Activated naive CD8-positive, alpha-beta T cell (primary cell): ENCODE measurements around the gene DET1.
"Not testable (repeated sequence)": the region's sequence is repeated elsewhere in the genome, so short reads cannot be mapped to it uniquely, and the experiment has no call there.

ENCODE experiments used
- H3K27ac Mint-ChIP-seq: one replicate; pipeline ENCODE4 v1.8.0; 2021; ENCODE audit warnings: mixed read lengths
- H3K27me3 Mint-ChIP-seq: one replicate; pipeline ENCODE4 v1.8.0; 2021; ENCODE audit warnings: mixed read lengths
- H3K36me3 Mint-ChIP-seq: one replicate; pipeline ENCODE4 v1.8.0; 2021; ENCODE audit warnings: mixed read lengths
- H3K4me1 Mint-ChIP-seq: one replicate; pipeline ENCODE4 v1.8.0; 2021; ENCODE audit warnings: low read depth, mixed read lengths
- H3K4me3 Mint-ChIP-seq: one replicate; pipeline ENCODE4 v1.8.0; 2021; ENCODE audit warnings: mild to moderate bottlenecking, mixed read lengths
- H3K9me3 Mint-ChIP-seq: one replicate; pipeline ENCODE4 v1.8.0; 2021; ENCODE audit warnings: low read depth, mixed read lengths

DET1 gene

GRCh38 chr15:88526247-88526879 lies 20.1 kb downstream of the DET1 start:
- Mint-ChIP-seq H3K27me3 (no peaks in the 10 kb centered on the region), H3K4me3 (no peak overlapping the region), H3K36me3 (peaks cover 38% of the 10 kb centered on the region), H3K9me3 (no peaks in the 10 kb centered on the region), H3K27ac (no peak overlapping the region), H3K4me1 (peaks cover 3% of the 10 kb centered on the region)

- Mint-ChIP-seq H3K36me3 (peaks cover 32% of the 10 kb centered on the region), H3K9me3 (no peaks in the 10 kb centered on the region), H3K27me3 (no peaks in the 10 kb centered on the region), H3K4me3 (no peak overlapping the region), H3K4me1 (peaks cover 3% of the 10 kb centered on the region), H3K27ac (no peak overlapping the region)
Observed at GRCh38 chr15:88525418-88525817, 21.1 kb downstream of the DET1 start.

- not testable (repeated sequence) for H3K9me3 Mint-ChIP-seq, H3K27me3 Mint-ChIP-seq, H3K27ac Mint-ChIP-seq, H3K4me1 Mint-ChIP-seq, H3K4me3 Mint-ChIP-seq
- H3K36me3 Mint-ChIP-seq, result peaks cover 20% of the 10 kb centered on the region
Observed at GRCh38 chr15:88524094-88524493, 22.4 kb downstream of the DET1 start.

GRCh38 chr15:88518903-88519302 lies 27.6 kb downstream of the DET1 start:
- Mint-ChIP-seq H3K4me3 (no peak overlapping the region), H3K9me3 (no peaks in the 10 kb centered on the region), H3K27ac (no peak overlapping the region), H3K4me1 (no peaks in the 10 kb centered on the region), H3K27me3 (no peaks in the 10 kb centered on the region), H3K36me3 (peaks cover 5% of the 10 kb centered on the region)

GRCh38 chr15:88513195-88513594 lies 33.3 kb downstream of the DET1 start:
- H3K36me3 Mint-ChIP-seq, result peaks cover 22% of the 10 kb centered on the region
- no peaks in the 10 kb centered on the region for H3K27me3 Mint-ChIP-seq
- no peaks in the 10 kb centered on the region for H3K9me3 Mint-ChIP-seq
- no peak overlapping the region for H3K27ac Mint-ChIP-seq
- no peak overlapping the region for H3K4me3 Mint-ChIP-seq
- no peaks in the 10 kb centered on the region for H3K4me1 Mint-ChIP-seq

- Mint-ChIP-seq H3K4me1 (no peaks in the 10 kb centered on the region), H3K9me3 (no peaks in the 10 kb centered on the region), H3K4me3 (no peak overlapping the region), H3K27me3 (no peaks in the 10 kb centered on the region), H3K36me3 (peaks cover 22% of the 10 kb centered on the region), H3K27ac (no peak overlapping the region)
Observed at GRCh38 chr15:88512601-88513000, 33.9 kb downstream of the DET1 start.

GRCh38 chr15:88512078-88512477 lies 34.4 kb downstream of the DET1 start:
- no peak overlapping the region for H3K4me3 Mint-ChIP-seq
- no peak overlapping the region for H3K27ac Mint-ChIP-seq
- H3K9me3 Mint-ChIP-seq, result no peaks in the 10 kb centered on the region
- H3K27me3 Mint-ChIP-seq, result no peaks in the 10 kb centered on the region
- H3K36me3 Mint-ChIP-seq, result peaks cover 25% of the 10 kb centered on the region
- H3K4me1 Mint-ChIP-seq, result no peaks in the 10 kb centered on the region

GRCh38 chr15:88511161-88511560 lies 35.3 kb downstream of the DET1 start:
- Mint-ChIP-seq H3K36me3 (peaks cover 25% of the 10 kb centered on the region), H3K4me3 (no peak overlapping the region), H3K27ac (no peak overlapping the region), H3K27me3 (no peaks in the 10 kb centered on the region), H3K9me3 (no peaks in the 10 kb centered on the region), H3K4me1 (no peaks in the 10 kb centered on the region)

GRCh38 chr15:88509964-88510363 lies 36.5 kb downstream of the DET1 start:
- H3K4me3 Mint-ChIP-seq, result no peak overlapping the region
- H3K4me1 Mint-ChIP-seq, result no peaks in the 10 kb centered on the region
- H3K36me3 Mint-ChIP-seq, result peaks cover 28% of the 10 kb centered on the region
- H3K27me3 Mint-ChIP-seq, result no peaks in the 10 kb centered on the region
- no peaks in the 10 kb centered on the region for H3K9me3 Mint-ChIP-seq
- no peak overlapping the region for H3K27ac Mint-ChIP-seq

- H3K4me1 Mint-ChIP-seq, result no peaks in the 10 kb centered on the region
- H3K36me3 Mint-ChIP-seq, result peaks cover 28% of the 10 kb centered on the region
- H3K4me3 Mint-ChIP-seq, result no peak overlapping the region
- no peak overlapping the region for H3K27ac Mint-ChIP-seq
- no peaks in the 10 kb centered on the region for H3K9me3 Mint-ChIP-seq
- no peaks in the 10 kb centered on the region for H3K27me3 Mint-ChIP-seq
Observed at GRCh38 chr15:88509321-88509720, 37.2 kb downstream of the DET1 start.

- H3K4me1 Mint-ChIP-seq, result no peaks in the 10 kb centered on the region
- no peak overlapping the region for H3K27ac Mint-ChIP-seq
- no peaks in the 10 kb centered on the region for H3K9me3 Mint-ChIP-seq
- H3K4me3 Mint-ChIP-seq, result no peak overlapping the region
- peaks cover 21% of the 10 kb centered on the region for H3K36me3 Mint-ChIP-seq
- H3K27me3 Mint-ChIP-seq, result no peaks in the 10 kb centered on the region
Observed at GRCh38 chr15:88506628-88507027, 39.9 kb downstream of the DET1 start.

- Mint-ChIP-seq H3K36me3 (peaks cover 15% of the 10 kb centered on the region), H3K27me3 (no peaks in the 10 kb centered on the region), H3K4me3 (no peak overlapping the region), H3K4me1 (no peaks in the 10 kb centered on the region), H3K27ac (no peak overlapping the region), H3K9me3 (no peaks in the 10 kb centered on the region)
Observed at GRCh38 chr15:88505721-88506120, 40.8 kb downstream of the DET1 start.

GRCh38 chr15:88504445-88504844 lies 42.0 kb downstream of the DET1 start:
- H3K9me3 Mint-ChIP-seq, result no peaks in the 10 kb centered on the region
- H3K27me3 Mint-ChIP-seq, result no peaks in the 10 kb centered on the region
- no peaks in the 10 kb centered on the region for H3K4me1 Mint-ChIP-seq
- no peak overlapping the region for H3K27ac Mint-ChIP-seq
- H3K36me3 Mint-ChIP-seq, result peaks cover 8% of the 10 kb centered on the region
- no peak overlapping the region for H3K4me3 Mint-ChIP-seq

- H3K36me3 Mint-ChIP-seq, result peaks cover 5% of the 10 kb centered on the region
- H3K4me3 Mint-ChIP-seq, result no peak overlapping the region
- no peaks in the 10 kb centered on the region for H3K27me3 Mint-ChIP-seq
- no peak overlapping the region for H3K27ac Mint-ChIP-seq
- no peaks in the 10 kb centered on the region for H3K9me3 Mint-ChIP-seq
- no peaks in the 10 kb centered on the region for H3K4me1 Mint-ChIP-seq
Observed at GRCh38 chr15:88498996-88499395, 47.5 kb downstream of the DET1 start.

GRCh38 chr15:88497109-88497765 lies 49.2 kb downstream of the DET1 start:
- peaks cover 5% of the 10 kb centered on the region for H3K36me3 Mint-ChIP-seq
- no peaks in the 10 kb centered on the region for H3K4me1 Mint-ChIP-seq
- H3K27me3 Mint-ChIP-seq, result no peaks in the 10 kb centered on the region
- no peak overlapping the region for H3K27ac Mint-ChIP-seq
- no peak overlapping the region for H3K4me3 Mint-ChIP-seq
- H3K9me3 Mint-ChIP-seq, result no peaks in the 10 kb centered on the region

GRCh38 chr15:88493844-88494243 lies 52.6 kb downstream of the DET1 start:
- Mint-ChIP-seq H3K4me3 (no peak overlapping the region), H3K27me3 (no peaks in the 10 kb centered on the region), H3K9me3 (no peaks in the 10 kb centered on the region), H3K4me1 (no peaks in the 10 kb centered on the region), H3K27ac (no peak overlapping the region), H3K36me3 (peaks cover 5% of the 10 kb centered on the region)
